Effector memory CD8-positive, alpha-beta T cell (primary cell): ENCODE data around the gene HUS1.
"Not testable (repeated sequence)": the region's sequence is repeated elsewhere in the genome, so short reads cannot be mapped to it uniquely, and the experiment has no call there.

ENCODE experiments used
- ATAC-seq: fragments of 150-1000 bp; cut with Tn5 transposase; replicated peaks from 2 replicates; pipeline ENCODE4 v1.10.0; 2021; ENCODE audit warnings: mild to moderate bottlenecking, moderate library complexity
- DNase-seq, 3 experiments: peaks; one replicate each; pipeline ENCODE4 v3.0.0; 2021
- H3K27ac Mint-ChIP-seq, 2 donors: one replicate each; pipeline ENCODE4 v1.8.0; 2022; ENCODE audit warnings: mild to moderate bottlenecking in 2 of 2, mixed read lengths in 2 of 2, moderate library complexity in 2 of 2
- H3K27me3 Mint-ChIP-seq, 2 donors: one replicate each; pipeline ENCODE4 v1.8.0; 2022; ENCODE audit warnings: mixed read lengths in 2 of 2
- H3K36me3 Mint-ChIP-seq: one replicate; pipeline ENCODE4 v1.8.0; 2022; ENCODE audit warnings: mild to moderate bottlenecking, moderate library complexity, mixed read lengths; ENCODE audit not compliant: insufficient read depth
- H3K4me1 Mint-ChIP-seq, 2 donors: one replicate each; pipeline ENCODE4 v1.8.0; 2022; ENCODE audit warnings: low read depth in 2 of 2, mixed read lengths in 2 of 2
- H3K4me3 Mint-ChIP-seq, 2 donors: one replicate each; pipeline ENCODE4 v1.8.0; 2022; ENCODE audit warnings: mild to moderate bottlenecking in 2 of 2, mixed read lengths in 2 of 2, moderate library complexity in 2 of 2
- H3K9me3 Mint-ChIP-seq, 2 donors: one replicate each; pipeline ENCODE4 v1.8.0; 2022; ENCODE audit warnings: mixed read lengths in 2 of 2

HUS1 gene

DNA sequence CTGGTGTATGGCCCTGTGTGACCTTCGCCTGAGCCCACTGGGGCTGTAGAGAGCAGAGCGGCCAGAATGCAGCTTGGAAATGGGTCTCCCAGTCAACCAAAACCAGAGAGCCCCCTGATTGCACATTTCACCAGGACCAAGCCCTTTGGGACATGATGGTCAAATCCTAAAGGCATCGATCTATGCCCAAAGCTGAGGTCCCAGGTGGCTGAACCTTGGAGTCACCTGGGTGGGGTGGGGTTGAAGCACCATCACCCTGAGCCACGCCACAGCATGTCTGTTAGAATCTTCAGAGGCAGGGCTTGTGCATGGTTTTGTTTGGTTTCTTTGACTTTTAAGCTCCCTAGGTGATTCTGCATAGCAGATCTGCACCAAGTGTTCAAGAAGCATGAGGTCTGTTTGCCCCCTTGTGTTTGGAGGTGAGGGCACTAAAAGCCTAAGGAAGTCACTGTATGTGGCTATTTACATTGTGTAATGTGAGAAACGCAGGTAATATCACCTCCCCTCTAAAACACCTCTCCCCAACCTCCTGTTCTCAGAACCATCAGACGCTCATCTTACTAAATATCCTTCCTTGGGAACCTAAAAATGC is 40.7 kb downstream of the HUS1 start:
- Mint-ChIP-seq H3K4me1 (no peaks in the 10 kb centered on the region), H3K27me3 (peaks cover 0 to 8% of the 10 kb centered on the region in 2 donors), H3K27ac (no peak overlapping the region), H3K4me3 (no peak overlapping the region), H3K9me3 (no peaks in the 10 kb centered on the region), H3K36me3 (no peaks in the 10 kb centered on the region)
- DNase-seq: no peak
- ATAC-seq: no peak

DNA sequence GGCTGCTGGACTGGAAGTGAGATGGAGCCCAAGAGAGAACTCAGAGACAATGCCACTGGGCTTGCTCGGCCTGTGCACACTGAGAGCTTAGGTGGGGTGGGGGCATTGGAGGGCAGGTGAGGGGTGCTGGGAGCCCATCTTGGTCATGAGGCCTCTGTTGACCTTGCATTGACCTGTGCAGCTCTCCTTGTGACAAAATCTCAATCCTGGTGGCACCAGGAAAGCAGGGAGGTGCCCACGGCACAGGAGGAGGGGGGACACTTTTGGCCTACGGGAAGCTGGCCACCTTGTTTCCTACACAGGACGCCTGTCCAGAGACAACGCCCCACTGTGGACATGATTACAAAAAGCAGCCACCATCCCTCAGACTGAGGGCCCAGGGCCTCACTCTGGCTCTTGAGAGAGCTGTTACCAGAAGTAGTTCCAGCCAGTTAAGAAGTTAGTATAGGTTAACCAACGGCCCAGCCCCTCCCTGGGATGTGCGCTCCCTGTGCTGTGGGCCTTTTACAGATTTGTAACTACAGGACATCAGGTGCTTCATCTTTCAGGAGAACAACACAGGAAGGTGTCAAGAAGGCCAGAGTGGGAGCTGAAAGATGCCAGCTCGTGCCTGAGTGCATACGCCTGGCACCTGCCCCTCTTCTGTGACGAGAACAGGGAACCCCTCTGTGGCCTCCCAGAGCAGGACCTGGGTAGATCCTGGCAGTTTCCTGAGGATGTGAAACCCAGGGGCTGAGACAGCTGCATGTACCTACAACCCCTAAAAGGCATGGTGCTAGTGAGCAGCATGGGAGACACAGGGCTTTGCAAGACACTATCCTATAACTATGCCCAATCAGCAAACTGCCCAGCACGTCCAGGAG is 41.5 kb downstream of the HUS1 start:
- ATAC-seq (no peak), DNase-seq (no peak)
- Mint-ChIP-seq H3K4me3 (no peak overlapping the region), H3K36me3 (no peaks in the 10 kb centered on the region), H3K4me1 (no peaks in the 10 kb centered on the region), H3K9me3 (no peaks in the 10 kb centered on the region), H3K27me3 (peaks cover 0 to 8% of the 10 kb centered on the region in 2 donors), H3K27ac (peak overlapping the region in 1 of 2 donors; percentile 14)

DNA sequence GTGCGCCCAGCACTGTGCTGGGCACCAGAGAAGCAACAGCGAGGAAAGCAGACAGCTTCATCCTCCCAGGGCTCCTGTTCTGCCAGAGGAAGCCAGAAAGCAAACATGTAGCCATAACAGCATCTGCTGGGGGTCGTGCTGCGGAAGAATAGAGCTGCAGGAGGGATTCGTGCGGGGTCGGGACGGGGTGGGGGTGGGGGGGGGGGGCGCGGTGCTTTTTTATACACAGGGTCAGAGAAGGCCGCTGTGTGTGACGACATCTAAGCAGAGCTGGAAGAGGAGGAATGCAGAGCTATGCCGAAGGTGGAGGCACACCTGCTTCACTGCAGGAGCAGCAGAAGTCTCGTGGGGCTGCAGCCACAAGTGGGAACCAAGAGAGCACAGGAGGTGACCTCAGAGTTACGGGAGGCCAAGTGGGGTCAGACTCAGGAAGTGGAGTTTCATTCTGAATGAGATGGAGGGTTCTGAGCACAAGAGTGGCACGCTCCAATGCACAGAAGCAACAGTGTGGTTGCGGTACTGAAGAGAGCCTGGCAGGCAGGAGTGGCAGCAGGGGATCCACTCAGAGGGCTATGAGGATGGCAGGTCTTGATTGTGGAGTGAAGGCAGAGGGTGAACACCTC is 42.2 kb downstream of the HUS1 start:
- Mint-ChIP-seq H3K4me1 (no peaks in the 10 kb centered on the region), H3K27ac (peak overlapping the region in 1 of 2 donors; percentile 14), H3K27me3 (peaks cover 0 to 8% of the 10 kb centered on the region in 2 donors), H3K36me3 (no peaks in the 10 kb centered on the region), H3K4me3 (no peak overlapping the region), H3K9me3 (no peaks in the 10 kb centered on the region)
- peak; percentile 26 for ATAC-seq
- DNase-seq: no peak

GRCh38 chr7:47936323-47936722 is 43.1 kb downstream of the HUS1 start:
- H3K27me3 Mint-ChIP-seq: peaks cover 0 to 8% of the 10 kb centered on the region in 2 donors
- no peak overlapping the region for H3K27ac Mint-ChIP-seq
- DNase-seq (no peak), ATAC-seq (no peak)
- H3K4me3 Mint-ChIP-seq: no peak overlapping the region
- H3K36me3 Mint-ChIP-seq: no peaks in the 10 kb centered on the region
- no peaks in the 10 kb centered on the region for H3K9me3 Mint-ChIP-seq
- no peaks in the 10 kb centered on the region for H3K4me1 Mint-ChIP-seq

DNA sequence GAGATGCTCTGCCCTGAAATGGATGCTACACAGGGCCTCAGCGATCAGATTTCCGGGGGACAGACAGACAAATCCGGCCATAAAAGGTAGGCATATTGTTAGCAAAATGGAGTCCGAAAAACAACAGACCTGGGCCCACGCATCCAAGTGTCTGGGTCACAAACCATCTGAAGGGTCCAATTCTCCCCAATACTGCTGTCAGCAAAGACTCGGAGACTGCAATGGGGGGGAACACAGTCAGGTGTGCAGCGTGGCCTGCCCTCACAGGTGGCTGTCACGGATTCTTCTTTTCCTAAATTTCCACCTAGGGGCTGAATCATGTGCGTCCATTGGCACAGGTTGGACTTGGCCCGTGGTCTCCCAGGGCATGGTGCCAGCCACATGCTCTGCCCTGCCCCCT is 44.1 kb downstream of the HUS1 start:
- Mint-ChIP-seq H3K36me3 (no peaks in the 10 kb centered on the region), H3K9me3 (no peaks in the 10 kb centered on the region), H3K27me3 (peaks cover 0 to 8% of the 10 kb centered on the region in 2 donors), H3K4me1 (no peaks in the 10 kb centered on the region), H3K4me3 (no peak overlapping the region), H3K27ac (no peak overlapping the region)
- ATAC-seq (no peak), DNase-seq (no peak)

DNA sequence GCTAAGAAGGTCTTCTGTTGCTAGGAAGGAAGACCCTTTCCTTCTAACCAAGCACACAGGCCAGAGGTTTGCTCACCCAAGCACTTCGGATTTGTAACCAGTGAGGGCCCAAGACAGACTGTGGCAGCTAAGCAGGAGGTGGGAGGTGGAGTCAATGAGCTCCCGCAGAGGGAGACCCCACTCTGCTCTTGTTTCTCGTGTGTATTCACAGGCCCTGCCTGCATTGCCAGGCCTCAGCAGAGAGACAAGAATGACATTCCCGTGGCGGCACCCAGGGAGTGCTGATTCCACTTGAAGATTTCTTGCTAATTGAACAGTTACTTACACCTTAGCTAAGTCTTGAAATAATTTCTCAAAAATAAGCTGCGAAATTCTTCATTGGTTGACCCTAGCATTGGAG is 44.6 kb downstream of the HUS1 start:
- Mint-ChIP-seq H3K36me3 (no peaks in the 10 kb centered on the region), H3K4me3 (no peak overlapping the region), H3K27me3 (peaks cover 0 to 8% of the 10 kb centered on the region in 2 donors), H3K4me1 (no peaks in the 10 kb centered on the region), H3K27ac (no peak overlapping the region), H3K9me3 (no peaks in the 10 kb centered on the region)
- DNase-seq (no peak), ATAC-seq (no peak)

- H3K27ac Mint-ChIP-seq: no peak overlapping the region
- no peak for DNase-seq
- H3K36me3 Mint-ChIP-seq: no peaks in the 10 kb centered on the region
- no peaks in the 10 kb centered on the region for H3K9me3 Mint-ChIP-seq
- H3K4me3 Mint-ChIP-seq: no peak overlapping the region
- peaks cover 0 to 8% of the 10 kb centered on the region in 2 donors for H3K27me3 Mint-ChIP-seq
- ATAC-seq: no peak
- no peaks in the 10 kb centered on the region for H3K4me1 Mint-ChIP-seq
These were observed 46.2 kb downstream of the HUS1 start for GRCh38 chr7:47933215-47933614.

- Mint-ChIP-seq H3K36me3 (no peaks in the 10 kb centered on the region), H3K9me3 (no peaks in the 10 kb centered on the region), H3K27ac (no peak overlapping the region), H3K4me1 (no peaks in the 10 kb centered on the region), H3K4me3 (no peak overlapping the region), H3K27me3 (peaks cover 0 to 7% of the 10 kb centered on the region in 2 donors)
- no peak for ATAC-seq
- DNase-seq: no peak
These were observed 46.9 kb downstream of the HUS1 start for GRCh38 chr7:47932466-47933037.

DNA sequence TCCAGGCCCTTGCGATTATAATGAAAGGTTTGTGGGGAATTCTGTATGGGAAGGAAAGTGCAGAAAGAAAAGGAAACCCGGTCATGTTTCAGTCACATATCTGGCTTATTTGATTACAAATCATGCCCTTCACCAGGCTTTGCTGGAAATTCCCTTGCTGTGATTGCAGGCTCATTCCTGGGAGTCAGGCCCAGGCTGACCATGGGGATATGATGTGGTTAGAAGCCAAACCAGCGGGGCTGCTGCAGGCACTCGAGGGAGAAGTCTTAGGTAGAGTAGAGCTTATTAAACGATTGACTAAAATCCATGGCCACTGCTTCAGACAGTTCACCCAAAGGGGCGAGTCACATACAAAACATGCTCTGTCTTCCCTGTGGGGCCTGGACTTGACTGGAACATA is 47.4 kb downstream of the HUS1 start:
- no peak overlapping the region for H3K4me3 Mint-ChIP-seq
- ATAC-seq (no peak), DNase-seq (no peak)
- peaks cover 0 to 2% of the 10 kb centered on the region in 2 donors for H3K27me3 Mint-ChIP-seq
- H3K36me3 Mint-ChIP-seq: no peaks in the 10 kb centered on the region
- H3K27ac Mint-ChIP-seq: no peak overlapping the region
- no peaks in the 10 kb centered on the region for H3K4me1 Mint-ChIP-seq
- H3K9me3 Mint-ChIP-seq: no peaks in the 10 kb centered on the region

DNA sequence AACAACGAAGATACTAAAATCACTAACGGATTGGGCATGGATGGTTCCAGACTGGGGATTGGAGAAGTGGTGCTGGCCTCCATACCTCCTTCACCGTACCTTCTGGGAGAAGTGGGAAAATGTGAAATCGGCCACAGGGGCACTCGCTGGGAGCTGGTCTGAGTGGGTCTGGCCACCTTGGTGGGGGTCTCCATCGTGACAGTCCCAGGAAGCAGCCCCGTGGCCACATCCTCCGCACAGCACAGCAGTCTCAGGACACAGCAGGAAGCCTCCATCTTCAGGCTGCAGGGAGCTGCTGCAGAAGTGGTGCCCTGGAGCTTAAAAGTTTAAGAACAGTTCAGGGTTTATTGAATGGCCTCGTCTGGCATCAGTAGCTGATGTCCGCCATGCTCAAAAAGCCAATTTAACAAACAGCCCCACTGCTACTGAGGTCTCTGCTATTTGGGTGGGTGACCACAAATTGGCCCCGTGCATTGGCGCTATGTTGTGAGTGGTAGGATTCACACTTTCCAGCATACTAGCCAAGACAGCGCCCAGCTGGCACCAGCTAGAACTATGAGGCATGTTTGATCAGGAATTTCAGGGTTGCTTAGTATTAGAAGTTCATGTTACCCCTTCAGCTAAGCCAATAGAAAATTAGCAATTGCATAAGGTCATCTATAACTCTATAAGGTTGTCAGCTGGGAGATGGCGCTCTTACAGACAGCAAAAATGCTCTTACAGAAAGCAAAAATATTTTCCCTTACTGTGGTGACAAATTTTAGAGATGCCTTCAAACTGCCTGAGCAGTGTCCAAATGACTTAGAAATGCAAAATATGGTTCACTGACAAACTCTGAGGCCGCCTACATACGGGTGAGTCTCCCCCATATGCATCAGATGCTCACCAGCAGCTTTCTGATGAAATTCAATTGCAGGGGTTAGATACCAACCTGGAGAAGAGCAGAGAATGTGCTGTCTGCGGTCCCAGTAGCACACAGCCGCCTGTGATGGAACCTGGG is 48.1 kb downstream of the HUS1 start:
- ATAC-seq: no peak
- H3K36me3 Mint-ChIP-seq: no peaks in the 10 kb centered on the region
- H3K4me3 Mint-ChIP-seq: no peak overlapping the region
- H3K27me3 Mint-ChIP-seq: no peaks in the 10 kb centered on the region
- no peaks in the 10 kb centered on the region for H3K9me3 Mint-ChIP-seq
- H3K4me1 Mint-ChIP-seq: no peaks in the 10 kb centered on the region
- H3K27ac Mint-ChIP-seq: no peak overlapping the region
- DNase-seq: no peak

GRCh38 chr7:47924266-47924665 is 55.1 kb downstream of the HUS1 start:
- DNase-seq: no peak
- ATAC-seq: no peak
- H3K36me3 Mint-ChIP-seq: no peaks in the 10 kb centered on the region
- H3K27me3 Mint-ChIP-seq: peaks cover 0 to 2% of the 10 kb centered on the region in 2 donors
- no peak overlapping the region for H3K4me3 Mint-ChIP-seq
- H3K4me1 Mint-ChIP-seq: no peaks in the 10 kb centered on the region
- H3K27ac Mint-ChIP-seq: no peak overlapping the region
- H3K9me3 Mint-ChIP-seq: no peaks in the 10 kb centered on the region

GRCh38 chr7:47923081-47923875 is 56.1 kb downstream of the HUS1 start:
- H3K27me3 Mint-ChIP-seq, H3K4me3 Mint-ChIP-seq, H3K27ac Mint-ChIP-seq, H3K4me1 Mint-ChIP-seq, H3K9me3 Mint-ChIP-seq, H3K36me3 Mint-ChIP-seq, ATAC-seq, DNase-seq: not testable (repeated sequence)
